ENCODE results near the gene CD209.

Gene CD209

DNA sequence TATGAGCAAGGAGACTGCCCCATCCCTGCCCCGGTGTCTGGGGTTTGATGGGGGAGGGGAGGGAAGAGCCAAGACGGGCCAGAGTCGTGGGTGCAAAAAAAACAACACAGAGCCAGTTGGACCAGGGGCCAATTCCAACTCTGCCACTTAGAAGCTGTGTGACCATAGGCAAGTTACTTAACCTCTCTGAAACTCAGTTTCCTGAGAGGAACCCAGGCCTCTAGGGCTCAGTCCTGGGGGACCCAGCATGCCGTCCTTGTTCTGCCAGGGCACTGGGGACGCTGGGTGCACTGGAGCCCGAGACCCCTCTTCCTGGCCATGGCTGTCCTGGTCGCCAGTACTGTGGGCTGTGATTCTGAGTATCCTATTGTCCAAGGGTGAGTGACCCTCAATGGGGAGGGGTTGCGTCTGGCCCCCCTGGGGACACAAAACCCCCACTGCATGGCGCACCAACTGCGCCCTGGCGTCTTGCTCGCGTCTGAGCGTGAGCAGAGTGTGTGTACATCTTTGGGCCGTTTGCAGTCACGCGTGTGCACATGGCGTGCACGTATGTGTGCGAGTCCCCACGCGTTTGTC is 40.4 kb upstream of the CD209 start:
- Histone ChIP-seq H3K4me1 (no peaks in the 10 kb centered on the region), H3K27me3 (ENCODE audit: control insufficient read depth, insufficient read depth, low read length) (no peaks in the 10 kb centered on the region), H3K79me2 (no peaks in the 10 kb centered on the region), H3K9ac (no peak overlapping the region), H3K36me3 (ENCODE audit: control insufficient read depth, insufficient read depth, low read length) (no peaks in the 10 kb centered on the region), H3K9me3 (ENCODE audit: control insufficient read depth, low read length) (no peaks in the 10 kb centered on the region), H3K27ac (no peak overlapping the region), H3K4me3 (ENCODE audit: low read depth, low read length) (peak overlapping the region; percentile 43), H3K4me2 (ENCODE audit: low read length) (peak overlapping the region; percentile 46), H2AFZ (no peak overlapping the region)
- TF ChIP-seq, protein P1, sequence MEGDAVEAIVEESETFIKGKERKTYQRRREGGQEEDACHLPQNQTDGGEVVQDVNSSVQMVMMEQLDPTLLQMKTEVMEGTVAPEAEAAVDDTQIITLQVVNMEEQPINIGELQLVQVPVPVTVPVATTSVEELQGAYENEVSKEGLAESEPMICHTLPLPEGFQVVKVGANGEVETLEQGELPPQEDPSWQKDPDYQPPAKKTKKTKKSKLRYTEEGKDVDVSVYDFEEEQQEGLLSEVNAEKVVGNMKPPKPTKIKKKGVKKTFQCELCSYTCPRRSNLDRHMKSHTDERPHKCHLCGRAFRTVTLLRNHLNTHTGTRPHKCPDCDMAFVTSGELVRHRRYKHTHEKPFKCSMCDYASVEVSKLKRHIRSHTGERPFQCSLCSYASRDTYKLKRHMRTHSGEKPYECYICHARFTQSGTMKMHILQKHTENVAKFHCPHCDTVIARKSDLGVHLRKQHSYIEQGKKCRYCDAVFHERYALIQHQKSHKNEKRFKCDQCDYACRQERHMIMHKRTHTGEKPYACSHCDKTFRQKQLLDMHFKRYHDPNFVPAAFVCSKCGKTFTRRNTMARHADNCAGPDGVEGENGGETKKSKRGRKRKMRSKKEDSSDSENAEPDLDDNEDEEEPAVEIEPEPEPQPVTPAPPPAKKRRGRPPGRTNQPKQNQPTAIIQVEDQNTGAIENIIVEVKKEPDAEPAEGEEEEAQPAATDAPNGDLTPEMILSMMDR (IDR thresholded peaks at IDR 0.05) = no peak

DNA sequence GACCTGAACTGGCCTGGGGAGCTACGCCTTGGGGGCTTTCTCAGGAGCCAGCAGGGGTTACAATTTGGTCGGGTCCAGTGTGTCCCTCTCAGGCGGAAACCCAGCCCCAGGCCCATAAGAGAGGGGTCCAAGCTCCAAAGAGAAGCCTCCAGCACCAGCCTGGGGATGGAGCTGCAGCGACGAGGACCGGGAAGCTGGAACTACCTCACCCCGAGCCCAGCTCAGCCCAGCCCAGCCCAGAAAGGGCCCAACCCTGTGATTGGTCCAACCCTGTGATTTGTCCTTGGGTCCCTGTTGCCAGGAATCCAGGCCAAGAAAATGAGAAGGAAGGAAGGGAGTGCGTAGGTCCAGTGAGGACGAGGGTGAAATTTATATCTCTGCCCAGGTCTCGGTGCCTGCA is 39.8 kb upstream of the CD209 start:
- no peaks in the 10 kb centered on the region for H3K4me1 ChIP-seq
- H3K4me2 ChIP-seq (ENCODE audit: low read length) = peak overlapping the region; percentile 46
- H3K9me3 ChIP-seq (ENCODE audit: control insufficient read depth, low read length) = no peaks in the 10 kb centered on the region
- no peaks in the 10 kb centered on the region for H3K36me3 ChIP-seq (ENCODE audit: control insufficient read depth, insufficient read depth, low read length)
- H3K27ac ChIP-seq = no peak overlapping the region
- peak overlapping the region; percentile 43 for H3K4me3 ChIP-seq (ENCODE audit: low read depth, low read length)
- no peak overlapping the region for H2AFZ ChIP-seq
- H3K79me2 ChIP-seq = no peaks in the 10 kb centered on the region
- H3K9ac ChIP-seq = no peak overlapping the region
- TF ChIP-seq, protein P1 (IDR thresholded peaks at IDR 0.05) = no peak
- no peaks in the 10 kb centered on the region for H3K27me3 ChIP-seq (ENCODE audit: control insufficient read depth, insufficient read depth, low read length)

DNA sequence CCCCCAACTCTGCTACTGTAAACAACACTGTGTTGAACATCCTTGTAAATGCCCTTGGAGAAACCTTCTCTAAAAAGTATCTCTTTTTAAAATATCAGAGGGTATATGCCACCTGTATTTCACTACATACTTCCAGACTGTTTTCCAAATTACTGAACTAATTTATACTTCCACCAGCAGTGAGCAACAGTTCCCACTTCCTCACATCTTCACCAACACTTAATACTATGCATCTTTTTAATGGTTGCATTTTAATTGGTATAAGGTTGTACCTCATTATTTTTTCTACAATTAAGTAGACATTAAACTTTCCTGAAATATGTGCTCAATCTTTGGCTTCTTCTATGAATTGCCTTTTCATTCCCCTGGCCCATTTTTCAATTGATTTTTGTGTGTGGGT is 37.5 kb upstream of the CD209 start:
- no peak overlapping the region for H3K27ac ChIP-seq
- no peaks in the 10 kb centered on the region for H3K27me3 ChIP-seq (ENCODE audit: control insufficient read depth, insufficient read depth, low read length)
- no peaks in the 10 kb centered on the region for H3K36me3 ChIP-seq (ENCODE audit: control insufficient read depth, insufficient read depth, low read length)
- H3K9me3 ChIP-seq (ENCODE audit: control insufficient read depth, low read length) = no peaks in the 10 kb centered on the region
- H2AFZ ChIP-seq = no peak overlapping the region
- TF ChIP-seq, protein P1 (IDR thresholded peaks at IDR 0.05) = no peak
- no peaks in the 10 kb centered on the region for H3K4me1 ChIP-seq
- H3K4me2 ChIP-seq (ENCODE audit: low read length) = no peak overlapping the region
- H3K79me2 ChIP-seq = no peaks in the 10 kb centered on the region
- H3K9ac ChIP-seq = no peak overlapping the region
- H3K4me3 ChIP-seq (ENCODE audit: low read depth, low read length) = no peak overlapping the region

DNA sequence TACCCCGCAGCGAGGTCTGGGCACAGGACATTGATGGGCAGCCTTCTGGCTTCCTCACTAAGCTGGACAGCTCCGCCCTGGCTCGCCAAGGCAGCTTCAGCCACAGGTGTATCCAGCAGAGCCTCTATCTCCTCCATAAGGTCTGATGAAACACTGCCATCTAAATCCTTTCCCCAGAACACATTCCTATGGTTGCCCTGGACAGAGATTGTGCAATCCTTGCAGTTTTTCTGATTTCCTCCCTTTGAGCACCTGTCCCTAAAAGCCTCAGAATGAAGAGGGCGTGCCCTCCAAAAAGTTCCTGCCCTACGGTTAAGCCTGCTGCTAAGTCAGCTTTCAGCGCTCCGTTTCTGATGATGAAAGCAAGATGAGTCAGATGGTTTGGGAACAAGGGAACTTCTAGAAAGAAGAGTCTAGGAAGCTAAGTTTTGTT is 36.7 kb upstream of the CD209 start:
- Histone ChIP-seq H3K27me3 (ENCODE audit: control insufficient read depth, insufficient read depth, low read length) (no peaks in the 10 kb centered on the region), H3K9ac (no peak overlapping the region), H3K27ac (no peak overlapping the region), H3K79me2 (no peaks in the 10 kb centered on the region), H3K36me3 (ENCODE audit: control insufficient read depth, insufficient read depth, low read length) (no peaks in the 10 kb centered on the region), H2AFZ (no peak overlapping the region), H3K9me3 (ENCODE audit: control insufficient read depth, low read length) (no peaks in the 10 kb centered on the region), H3K4me3 (ENCODE audit: low read depth, low read length) (no peak overlapping the region), H3K4me2 (ENCODE audit: low read length) (peak overlapping the region; percentile 16), H3K4me1 (no peaks in the 10 kb centered on the region)
- TF ChIP-seq, protein P1 (IDR thresholded peaks at IDR 0.05) = no peak

DNA sequence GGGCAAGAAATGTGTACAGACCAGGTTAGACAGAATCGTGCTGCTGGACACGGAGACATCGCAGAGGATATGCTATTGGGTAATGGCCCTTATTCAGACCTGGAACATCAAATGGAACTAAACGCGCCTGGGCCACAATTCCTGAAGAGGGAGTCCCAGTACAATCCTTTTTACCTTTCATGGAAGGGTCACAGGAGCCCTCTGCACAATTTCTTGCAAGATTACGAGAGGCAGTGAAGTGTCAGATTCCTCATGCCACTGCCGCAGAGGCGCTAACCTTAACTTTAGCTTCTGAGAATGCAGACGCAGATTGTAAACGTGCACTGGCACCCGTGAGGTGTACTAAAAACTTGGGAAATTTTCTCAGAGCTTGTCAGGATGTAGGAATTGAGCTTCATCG is 33.8 kb upstream of the CD209 start:
- Histone ChIP-seq H3K9me3 (ENCODE audit: control insufficient read depth, low read length) (no peaks in the 10 kb centered on the region), H2AFZ (no peak overlapping the region), H3K79me2 (no peaks in the 10 kb centered on the region), H3K27me3 (ENCODE audit: control insufficient read depth, insufficient read depth, low read length) (no peaks in the 10 kb centered on the region), H3K4me3 (ENCODE audit: low read depth, low read length) (no peak overlapping the region), H3K27ac (no peak overlapping the region), H3K36me3 (ENCODE audit: control insufficient read depth, insufficient read depth, low read length) (no peaks in the 10 kb centered on the region), H3K9ac (no peak overlapping the region), H3K4me1 (no peaks in the 10 kb centered on the region), H3K4me2 (ENCODE audit: low read length) (no peak overlapping the region)
- TF ChIP-seq, protein P1 (IDR thresholded peaks at IDR 0.05) = no peak
